GM19238 (cell line): ENCODE data around the gene ADAMTS12.

Experiments
- DNase-seq: peaks from one replicate; pipeline ENCODE4 v3.0.0; 2011; ENCODE audit warnings: low spot score; ENCODE audit not compliant: insufficient read length

Gene ADAMTS12

DNA sequence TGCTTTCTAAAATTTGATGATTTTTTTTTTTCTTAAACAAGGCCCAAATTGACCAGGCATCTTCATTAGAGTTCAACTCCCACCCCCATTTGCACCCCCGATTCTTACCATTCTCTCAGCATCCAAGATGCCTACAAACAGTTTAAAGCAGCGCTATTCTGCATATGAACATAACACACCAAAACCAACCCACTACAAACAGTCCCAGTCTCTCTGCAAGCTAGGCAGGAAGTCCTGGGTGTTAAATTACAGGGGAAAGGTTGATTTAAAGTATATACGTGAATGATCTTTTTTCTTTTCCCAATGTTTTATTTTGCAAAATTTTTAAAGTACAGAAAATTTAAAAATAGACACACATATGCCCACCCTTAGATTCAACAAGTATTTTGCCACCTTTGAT, 127.0 kb downstream of the ADAMTS12 start:
- DNase-seq: no peak

DNA sequence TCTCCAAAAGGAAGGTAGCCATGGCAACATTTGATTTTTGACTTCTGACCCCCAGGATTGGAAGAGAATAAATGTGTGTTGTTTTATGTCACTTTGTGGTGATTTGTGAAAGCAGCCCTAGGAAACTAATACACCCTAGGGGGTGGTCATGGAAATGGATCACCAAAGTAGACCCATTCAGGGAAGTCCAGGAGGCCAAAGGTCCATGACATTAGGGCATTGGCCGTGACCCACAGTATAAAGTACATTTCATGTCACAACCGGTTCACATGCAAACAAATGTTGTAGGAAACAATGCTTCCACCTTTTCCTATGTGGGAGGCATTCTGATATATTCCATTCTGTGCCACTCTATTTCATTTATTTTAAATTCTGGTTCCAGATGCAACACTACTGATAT, 128.4 kb downstream of the ADAMTS12 start:
- DNase-seq: no peak

DNA sequence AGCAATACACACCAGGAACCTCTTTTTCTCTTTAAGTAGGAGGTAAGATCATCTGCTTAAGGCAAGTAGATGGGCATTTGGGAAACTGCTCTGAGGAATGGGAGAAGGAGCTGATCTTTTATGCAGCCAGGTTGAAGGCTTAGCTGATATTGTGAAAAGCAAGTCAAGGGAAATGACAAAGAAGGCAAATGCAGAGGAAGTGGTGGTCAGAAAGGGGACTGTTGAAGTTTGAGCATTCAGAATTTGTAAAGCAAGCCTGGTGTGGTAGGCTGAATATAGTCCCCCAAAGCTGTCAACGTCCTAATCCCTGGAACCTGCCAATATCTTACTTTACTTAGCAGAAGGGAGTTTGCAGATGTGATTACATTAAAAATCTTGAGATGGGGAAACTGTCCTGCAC, 128.9 kb downstream of the ADAMTS12 start:
- DNase-seq: no peak

DNA sequence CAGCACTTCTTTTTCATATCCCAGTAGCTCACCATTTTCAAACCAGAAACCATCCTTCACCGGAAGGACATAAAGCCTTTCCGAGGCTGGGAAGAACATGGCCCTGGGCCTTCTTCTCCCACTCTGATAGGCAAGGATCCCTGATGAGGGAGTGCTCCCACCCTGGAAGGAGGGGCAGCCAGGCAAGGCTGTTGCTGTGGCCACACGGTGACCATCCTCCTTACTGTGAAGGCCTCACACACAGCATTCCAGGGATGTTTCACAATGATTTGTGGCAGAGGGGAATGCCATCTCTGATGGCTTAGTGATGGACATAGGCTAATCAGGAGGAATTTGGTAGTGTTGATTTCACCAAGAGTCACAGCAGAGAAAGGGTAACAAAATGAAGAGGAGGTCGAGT, 130.7 kb downstream of the ADAMTS12 start:
- no peak for DNase-seq

DNA sequence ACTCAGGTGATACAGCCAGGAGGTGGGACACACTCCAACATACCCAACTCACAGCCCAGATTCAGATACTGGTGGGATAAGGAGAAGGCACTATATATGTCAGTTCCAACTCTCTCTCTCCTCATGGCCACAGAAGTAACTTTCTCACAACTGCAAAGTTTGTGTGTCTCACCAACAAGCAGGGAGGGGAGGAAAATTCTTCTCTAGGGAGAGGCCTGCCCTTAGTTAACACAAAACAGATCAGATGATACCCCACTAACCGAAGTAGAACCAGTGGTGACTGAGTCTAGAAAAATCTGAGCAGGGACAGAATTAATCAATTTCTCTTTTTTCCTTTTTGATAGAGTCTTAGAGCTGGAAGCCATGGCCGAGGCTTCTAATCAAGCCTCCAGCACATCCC, 133.1 kb downstream of the ADAMTS12 start:
- DNase-seq: no peak

DNA sequence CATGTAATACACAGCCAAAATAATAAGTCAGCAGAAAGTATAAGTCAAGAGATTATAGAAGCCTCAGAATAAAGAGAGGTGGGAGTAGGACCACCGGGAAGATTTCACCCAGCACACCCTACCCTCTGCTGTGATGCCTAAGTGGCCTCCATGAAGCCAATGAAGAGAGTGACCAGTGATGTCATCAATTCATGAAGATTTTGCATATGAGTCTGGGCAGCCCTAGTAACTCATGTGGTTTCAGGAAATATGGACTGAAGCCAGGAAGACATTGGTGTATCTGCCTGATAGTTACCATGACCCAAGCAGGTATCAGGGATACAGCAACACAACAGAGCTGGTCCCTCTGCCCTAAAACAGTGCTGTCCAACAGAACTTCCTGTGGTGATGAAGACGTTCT, 135.3 kb downstream of the ADAMTS12 start:
- no peak for DNase-seq

DNA sequence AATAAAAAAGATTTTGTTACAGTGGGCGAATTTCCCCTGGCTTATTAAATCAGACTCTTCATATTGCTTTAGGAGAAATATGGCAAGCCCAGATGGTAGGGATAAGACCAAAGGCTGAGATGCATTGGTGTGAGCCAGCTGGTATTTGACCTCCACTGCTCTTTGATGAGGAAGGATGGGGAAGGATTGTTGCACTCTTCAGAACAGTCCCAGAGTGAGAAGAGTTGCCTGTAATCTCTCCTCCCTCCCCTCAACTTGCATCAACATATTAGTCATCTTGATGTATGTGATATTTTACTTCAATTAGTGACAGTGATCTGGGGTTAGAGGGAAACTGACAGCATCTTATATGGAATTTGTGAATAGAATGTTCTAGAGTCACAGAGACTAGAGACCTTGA, 136.6 kb downstream of the ADAMTS12 start:
- DNase-seq: no peak

DNA sequence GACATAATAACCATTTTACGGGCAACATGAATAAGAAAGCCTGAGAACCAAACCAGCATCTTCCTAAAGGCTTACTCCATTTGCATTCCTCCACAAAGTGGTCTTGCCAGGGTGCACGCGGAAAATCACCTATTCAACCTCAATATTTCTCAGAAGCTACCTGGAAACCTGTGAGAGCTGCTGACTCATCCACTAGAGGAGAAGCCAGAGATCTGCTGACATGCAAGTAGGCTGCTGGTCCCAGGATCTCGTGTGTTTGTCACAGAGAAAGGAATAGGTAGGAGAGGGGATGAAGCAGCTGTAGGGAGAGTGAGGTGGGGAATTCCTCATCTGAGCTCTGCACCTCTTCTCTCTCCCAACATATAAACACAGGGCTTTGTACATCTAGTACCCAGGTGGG, 138.1 kb downstream of the ADAMTS12 start:
- DNase-seq: no peak

DNA sequence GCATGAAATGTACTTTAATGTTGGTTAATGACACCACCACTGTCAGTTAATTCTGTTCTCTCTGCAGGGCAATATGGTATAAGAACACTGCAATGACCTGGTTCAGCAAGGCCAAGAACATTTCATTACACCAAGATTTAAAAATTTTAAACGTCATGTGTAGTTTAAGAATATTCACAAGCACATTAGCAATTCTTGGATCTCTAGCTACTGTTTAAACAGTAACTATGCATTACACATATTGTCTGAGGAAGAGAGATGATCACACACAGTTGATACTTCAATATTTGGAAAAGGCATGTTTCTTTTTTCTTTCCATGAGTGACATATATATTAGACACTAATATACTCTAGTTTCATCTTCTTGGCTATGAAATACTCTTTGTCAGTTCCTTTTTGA, 143.0 kb downstream of the ADAMTS12 start:
- no peak for DNase-seq

DNA sequence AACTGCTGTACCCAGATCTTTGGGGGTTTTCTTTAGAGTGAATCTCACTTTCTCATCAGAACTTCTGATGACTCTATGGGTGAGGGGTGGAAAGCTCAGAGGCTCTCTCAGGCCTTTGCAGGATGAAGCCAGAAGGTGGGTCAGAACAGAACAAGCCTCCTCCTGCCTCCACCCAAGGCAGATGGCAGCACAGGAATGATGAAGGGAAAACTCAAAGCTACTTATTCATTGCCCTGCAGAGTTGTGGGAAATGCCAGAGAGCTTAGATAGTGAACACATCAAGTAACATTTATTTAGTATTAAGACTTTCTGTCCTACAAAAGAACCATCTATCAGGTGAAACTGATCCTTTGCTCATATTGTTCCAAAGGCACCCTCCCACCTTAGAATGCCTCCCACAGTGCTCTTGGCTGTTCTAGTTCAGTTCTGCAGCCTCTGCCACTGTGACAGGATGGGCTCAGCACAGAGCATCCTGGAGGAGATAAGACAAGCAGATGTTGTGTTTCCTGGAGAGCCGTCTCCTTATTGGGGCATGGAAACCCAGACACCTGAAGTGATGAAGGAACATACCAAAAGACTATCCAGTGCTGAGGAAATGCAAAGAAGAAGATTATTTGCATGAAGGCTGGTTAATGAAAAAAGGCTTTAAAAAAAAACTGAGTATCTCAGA, 146.6 kb downstream of the ADAMTS12 start:
- no peak for DNase-seq

DNA sequence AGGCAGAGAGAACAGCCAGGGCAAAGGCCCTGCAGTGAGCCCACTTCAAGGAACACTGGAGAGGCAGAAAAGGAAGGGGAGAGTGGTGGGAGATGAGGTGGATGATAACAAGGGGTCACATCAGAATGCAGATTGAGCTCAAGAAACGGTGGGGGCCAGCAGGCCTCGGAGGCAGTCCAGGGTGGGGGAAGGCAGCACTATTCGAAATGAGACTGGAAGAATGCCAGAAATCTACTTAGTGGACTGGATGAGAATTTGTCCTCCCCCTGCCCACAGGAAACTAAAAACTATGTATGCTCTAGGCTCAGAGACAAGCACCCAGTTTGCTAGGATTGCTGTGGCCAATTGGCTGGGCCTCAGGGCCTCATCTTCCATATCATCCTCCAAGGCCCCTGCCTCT, 148.7 kb downstream of the ADAMTS12 start:
- DNase-seq: no peak

DNA sequence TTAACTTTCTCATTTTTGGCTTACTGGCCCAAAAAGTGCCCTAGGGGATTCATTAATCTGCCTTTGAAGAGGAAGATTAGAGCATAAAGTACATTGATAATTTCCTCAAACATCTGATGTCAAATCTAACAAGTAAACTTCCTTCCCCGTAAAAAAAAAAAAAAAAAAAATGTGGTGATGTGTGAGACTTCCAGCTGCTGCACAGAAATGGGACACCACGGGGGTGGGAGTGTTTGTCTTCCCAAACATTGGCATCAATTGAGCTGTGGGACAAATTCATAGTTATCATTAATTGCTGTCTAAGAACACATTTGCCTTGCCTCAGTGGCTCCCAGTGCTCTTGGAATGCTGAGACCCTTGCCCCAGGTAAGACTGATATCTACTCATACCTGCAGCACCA, 149.6 kb downstream of the ADAMTS12 start:
- DNase-seq: no peak

DNA sequence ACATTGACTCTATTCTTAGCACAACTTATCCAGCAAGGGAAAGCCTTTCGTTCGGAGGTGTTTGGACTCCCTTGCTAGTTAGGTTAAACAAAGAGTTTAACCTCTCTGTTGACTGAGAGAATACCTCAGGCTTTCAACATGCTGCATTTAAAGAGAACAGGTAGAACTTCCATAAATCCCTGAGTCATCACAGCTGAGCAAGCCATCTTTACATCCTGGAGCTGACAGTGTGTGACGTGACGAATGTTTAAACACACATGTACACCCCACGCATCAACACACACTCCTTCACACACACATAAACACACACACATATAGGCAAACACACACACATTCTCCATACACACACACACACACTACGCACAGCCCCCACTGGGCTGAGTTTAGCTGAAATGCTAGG, 152.8 kb downstream of the ADAMTS12 start:
- no peak for DNase-seq

DNA sequence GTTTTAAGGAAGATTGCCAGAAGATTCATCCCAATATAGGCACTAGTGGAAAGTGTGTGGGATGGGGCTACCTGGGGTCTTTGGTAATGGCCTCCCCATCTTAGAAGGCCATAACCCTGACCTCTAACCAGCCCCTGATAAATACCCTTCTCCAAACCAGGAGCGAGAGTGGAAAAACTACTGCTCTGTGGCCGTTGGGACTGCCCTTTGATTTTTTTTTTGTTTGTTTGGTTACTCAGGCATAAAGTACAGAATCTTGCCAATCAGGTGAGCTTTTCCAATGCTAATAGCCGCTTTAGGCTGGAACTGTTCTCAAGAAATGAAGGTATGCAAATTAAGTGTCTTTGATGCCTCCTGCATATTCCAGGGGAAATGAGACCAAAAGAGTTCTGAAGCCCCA, 153.7 kb downstream of the ADAMTS12 start:
- DNase-seq: no peak

DNA sequence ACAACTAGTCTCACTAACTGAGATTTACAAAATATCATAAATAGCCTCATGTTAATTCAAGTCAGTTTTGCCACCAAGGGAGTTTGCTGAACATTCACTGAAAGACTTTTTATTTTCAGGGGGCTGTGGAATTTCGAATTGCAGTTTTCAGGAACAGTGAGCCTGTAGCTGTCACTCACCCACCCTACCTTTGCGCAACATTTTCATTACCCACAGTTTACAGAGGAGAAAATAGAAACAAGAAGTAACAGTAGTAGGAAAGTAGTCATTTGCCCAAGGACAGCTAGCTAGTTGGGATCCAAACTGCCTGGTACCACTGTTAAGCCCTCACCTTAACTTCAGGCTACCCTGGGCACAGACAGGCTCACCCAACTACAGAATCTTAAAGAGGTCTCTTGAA, 154.1 kb downstream of the ADAMTS12 start:
- DNase-seq: no peak

DNA sequence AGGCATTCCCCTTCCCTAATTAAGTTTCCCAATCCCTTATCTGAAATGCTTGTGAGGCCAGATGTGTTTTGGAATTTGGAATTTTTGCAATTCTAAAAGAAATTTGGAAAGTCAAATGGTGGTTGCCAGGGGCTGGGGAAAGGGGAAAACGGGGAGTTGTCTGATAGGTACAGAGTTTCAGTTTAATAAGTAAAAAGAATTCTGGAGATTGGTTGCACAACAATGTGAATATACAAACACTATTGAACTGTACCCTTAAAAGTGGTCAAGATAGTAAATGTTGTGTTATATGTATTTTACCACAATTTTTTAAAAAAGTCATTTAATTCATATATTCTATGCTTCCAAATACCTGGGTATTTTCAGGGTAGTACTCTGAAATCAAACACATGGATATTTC, 154.5 kb downstream of the ADAMTS12 start:
- DNase-seq: no peak

DNA sequence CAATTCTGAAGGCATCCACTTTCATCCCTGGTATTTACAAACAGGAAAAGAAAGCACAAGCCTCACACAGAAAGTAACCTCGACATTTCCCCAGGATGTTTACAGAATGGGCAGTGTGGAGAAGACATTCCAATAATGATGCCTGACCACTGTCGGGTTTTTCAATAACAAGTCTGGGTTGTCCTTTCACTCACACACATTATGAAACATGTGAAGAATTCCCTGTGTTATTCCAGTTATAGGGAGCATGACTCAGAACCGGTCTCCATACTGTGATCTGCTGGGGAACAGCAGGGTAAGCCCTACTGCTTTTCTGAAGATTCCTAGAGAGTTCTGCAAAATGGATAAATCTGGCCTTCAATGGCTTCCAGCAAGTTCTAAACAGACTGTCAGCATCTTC, 155.3 kb downstream of the ADAMTS12 start:
- no peak for DNase-seq

DNA sequence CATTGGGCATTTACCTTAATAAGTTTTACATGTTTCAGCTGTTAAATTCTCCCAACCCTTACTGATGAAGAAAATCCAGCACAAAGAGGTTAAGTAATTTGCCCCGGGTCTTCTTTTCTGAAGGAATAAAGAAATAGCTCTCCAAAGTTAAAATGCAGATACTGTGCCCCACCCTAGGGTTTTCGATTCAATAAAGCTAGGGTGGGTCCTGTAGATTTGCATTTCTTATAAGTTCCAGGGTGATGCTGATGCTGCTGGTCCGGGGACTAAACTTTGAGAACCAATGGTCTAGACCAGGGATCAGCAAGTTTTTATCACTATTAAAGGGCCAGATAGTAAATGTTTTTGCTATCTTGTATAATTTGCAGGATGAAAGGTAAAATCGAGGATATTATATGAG, 156.7 kb downstream of the ADAMTS12 start:
- DNase-seq: no peak

DNA sequence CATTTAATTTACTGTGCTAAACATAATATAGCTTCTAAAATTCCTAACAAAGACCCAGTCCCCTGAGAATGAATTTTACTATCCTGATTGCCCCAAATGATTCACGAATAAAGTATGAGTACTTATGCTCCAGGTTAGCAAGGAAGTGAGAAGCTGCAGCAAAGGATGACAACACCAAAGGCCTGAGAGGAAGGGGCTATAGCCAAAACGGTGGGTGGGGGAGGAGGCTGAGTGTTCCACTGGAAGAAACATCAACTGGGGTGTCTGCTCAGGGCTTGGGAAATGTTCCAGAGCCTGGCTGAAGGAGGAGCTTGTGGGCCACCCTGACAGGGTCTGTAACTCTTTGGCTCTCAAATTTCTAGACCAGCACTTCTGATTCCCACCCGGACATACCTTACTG, 157.3 kb downstream of the ADAMTS12 start:
- no peak for DNase-seq

DNA sequence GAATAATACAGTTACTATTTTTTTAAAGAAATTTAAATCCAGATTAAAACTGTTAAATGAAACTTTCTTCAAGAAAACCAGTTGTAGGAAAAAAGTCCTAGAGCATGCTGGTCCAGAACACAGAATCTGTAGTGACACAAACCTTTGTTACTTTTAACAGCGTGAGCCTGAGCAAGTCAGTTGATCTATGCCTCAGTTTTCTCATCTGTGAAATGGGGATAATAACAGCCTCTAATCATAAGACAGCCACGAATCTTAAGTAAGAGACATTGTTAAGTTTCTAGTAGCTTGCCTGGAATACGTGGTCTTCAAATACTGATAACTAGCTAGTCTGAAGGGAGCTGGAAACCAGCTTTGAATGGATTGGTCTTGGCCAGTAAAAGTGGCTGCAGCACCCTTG, 158.6 kb downstream of the ADAMTS12 start:
- no peak for DNase-seq

DNA sequence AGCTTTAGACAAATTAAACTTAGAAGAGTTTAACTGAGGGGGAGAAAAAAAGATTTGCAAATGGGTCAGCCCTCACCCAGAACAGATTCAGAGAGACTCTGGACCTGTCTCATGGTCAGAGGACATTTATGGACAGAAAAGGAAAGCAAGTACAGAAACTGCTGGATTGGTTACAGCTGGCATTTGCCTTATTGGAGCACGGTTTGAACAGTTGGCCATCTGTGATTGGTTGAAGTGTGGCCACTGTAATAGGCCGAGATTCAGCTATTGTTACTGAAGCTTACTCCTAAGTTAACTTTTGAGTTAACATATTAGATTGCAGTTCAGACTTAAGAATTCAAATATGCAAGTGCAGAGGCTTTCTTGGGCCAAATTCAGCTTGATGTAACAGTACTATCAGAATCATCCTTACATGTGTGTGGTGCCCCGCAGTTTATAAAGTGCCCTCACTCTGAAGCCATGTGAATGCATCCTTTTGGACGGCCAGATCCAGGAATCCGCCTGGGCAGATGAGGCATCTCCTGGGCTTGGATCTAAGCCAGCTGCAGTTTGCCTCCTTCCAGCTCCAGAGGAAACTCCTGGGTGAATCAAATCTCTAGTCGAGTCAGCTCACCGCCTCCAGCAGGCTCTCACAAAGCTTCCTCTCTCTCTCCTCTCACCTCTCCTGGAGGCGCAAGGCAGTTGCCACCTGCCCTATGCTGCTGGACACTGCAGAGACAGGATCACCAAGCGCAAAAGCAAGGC, 165.2 kb downstream of the ADAMTS12 start:
- no peak for DNase-seq

DNA sequence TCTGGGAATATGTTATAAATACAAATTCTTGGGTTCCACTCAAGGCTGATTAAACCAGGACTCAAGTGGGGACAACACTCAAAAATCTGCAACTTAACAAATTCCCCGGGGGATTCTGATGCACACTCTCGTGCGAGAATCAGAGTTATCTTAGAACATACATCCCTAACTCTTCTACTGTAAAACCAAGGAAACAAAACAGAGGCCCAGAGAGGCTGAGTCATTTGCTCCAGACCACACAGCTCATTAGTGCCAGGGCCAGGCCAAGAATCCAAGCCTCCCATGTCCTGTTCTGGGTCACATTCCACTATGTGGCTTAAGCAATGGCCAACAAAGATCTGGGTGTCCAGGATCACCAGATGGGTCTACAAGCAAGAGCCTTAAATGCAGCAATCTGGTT, 166.0 kb downstream of the ADAMTS12 start:
- DNase-seq: no peak

DNA sequence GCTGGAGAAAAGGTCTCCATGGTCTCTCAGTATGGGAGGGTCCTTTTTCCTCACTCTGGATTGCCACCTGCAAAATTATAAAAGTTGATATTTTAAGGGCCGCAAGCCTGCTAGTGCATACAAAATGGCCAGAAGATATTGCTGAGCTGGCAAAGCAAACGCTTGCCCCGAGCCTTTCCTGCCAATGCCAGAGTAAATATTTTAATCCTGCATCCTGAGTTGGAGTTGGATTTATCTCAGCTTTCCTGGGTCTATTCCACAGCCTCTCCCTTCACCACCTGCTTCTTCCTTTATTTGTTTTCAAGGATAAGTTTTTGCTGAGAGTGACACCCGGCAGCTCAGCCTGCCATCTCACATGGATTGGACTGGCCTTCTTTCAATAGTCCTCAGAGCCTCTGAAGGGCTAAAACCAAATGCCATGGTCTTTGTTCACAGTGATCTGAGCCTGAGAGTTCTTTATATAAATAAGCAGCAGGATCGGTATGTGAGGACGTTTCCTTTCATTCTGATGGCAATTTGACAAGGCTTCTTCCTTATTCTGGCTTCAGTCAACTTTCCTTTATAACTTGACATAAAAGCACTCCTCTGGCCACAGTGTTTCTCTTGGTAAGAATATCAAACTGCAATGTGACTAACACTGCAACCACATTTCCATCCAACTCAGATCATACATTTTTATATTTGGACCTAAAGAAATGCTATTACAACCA, 170.1 kb downstream of the ADAMTS12 start:
- no peak for DNase-seq
